Adipose tissue (tissue), 3 donors: ENCODE data around the gene CREB1. TPM values are rescaled to one million over a fixed set of nuclear protein-coding genes. Genes with fewer than 3 reads are reported as not detected.

ENCODE experiments used
- H3K27ac ChIP-seq: one replicate; pipeline ENCODE4 v1.5.1; 2013; ENCODE audit warnings: low read depth, low read length
- WGBS, 3 donors: extraction: QIAGEN DNeasy Blood & Tissue Kit; methylation state at CpG; one replicate each; pipeline ENCODE4 v1.1.7; 2013; 5-methylcytosine and 5-hydroxymethylcytosine counted together
- polyA plus RNA-seq, 3 donors: library from polyadenylated mRNA; stranded (reverse); fragments of 200-250 nt; gene quantifications; one replicate each; pipeline ENCODE4 v1.2.3, GENCODE V29; 2013
- donor health status: healthy with polysubstance abuse.
- donor health status: Bipolar disorder and iron deficiency.
- donor health status: healthy.

CREB1 gene
- polyA plus RNA-seq, 3 donors, result 5.8 to 11.7 (median 10.8) TPM

DNA sequence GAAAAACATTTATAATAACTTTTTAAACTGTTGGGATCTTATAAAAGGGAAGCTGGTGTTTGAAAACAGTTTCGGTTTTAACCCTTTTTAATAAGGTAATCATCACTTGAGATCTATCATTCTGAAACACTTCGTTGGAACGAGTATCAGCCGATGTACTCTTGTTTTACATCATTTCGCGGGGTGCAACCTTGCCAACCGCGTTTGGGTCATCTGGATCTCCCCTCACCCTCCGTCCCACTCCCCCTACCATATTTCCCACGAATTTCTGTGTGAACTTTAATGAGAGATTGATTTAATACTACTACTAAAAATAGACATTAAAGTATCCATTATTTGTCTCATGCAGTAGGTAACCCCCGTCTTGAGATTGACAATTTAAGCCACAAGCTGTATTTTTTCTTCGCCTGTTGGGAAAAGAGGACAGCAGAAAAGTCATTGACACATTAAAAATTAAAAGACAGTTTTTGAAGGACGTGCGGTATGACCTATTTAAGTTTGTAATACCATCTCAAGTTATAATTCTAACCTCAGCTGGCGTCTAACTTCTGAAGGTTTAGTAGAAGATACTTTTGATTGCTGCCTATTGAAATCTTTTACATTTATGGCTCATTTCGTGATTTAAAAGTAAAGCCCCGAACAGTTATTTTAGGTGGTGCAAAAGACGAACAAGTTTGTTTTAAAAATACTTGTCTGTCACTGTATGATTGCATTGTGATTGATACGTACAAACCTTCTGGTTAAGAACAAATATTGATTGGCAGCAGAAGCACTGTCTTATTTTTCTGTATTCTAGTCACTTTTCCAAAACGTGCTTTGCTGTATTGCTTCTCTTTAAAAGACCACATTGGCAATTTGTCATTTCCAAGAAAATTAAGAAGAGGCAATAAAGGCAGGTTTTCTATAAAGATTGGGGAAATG, 1.5 kb downstream of the CREB1 start:
- H3K27ac ChIP-seq, result no peak overlapping the region
- WGBS, 3 donors, result 2 to 7% (median 6%) methylated on average over 20 of the region's 20 CpGs

DNA sequence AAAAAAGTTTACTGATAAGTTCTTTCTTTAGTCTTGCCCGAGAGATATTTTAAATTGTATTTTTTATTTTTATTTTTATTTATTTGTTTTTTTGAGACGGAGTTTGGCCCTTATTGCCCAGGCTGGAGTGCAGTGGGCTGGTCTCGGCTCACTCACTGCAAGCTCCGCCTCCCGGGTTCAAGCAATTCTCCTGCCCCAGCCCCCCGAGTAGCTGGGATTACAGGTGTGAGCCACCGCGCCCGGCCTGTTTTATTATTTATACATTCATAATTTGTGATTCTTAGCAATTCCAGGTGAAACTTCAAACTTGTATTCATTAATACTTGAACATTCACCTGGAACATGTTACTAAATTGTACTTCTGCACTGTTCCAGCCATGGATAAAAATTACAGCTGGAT, 2.9 kb downstream of the CREB1 start:
- H3K27ac ChIP-seq, result no peak overlapping the region
- WGBS, 3 donors, result 89 to 93% (median 90%) methylated on average over 9 of the region's 9 CpGs

DNA sequence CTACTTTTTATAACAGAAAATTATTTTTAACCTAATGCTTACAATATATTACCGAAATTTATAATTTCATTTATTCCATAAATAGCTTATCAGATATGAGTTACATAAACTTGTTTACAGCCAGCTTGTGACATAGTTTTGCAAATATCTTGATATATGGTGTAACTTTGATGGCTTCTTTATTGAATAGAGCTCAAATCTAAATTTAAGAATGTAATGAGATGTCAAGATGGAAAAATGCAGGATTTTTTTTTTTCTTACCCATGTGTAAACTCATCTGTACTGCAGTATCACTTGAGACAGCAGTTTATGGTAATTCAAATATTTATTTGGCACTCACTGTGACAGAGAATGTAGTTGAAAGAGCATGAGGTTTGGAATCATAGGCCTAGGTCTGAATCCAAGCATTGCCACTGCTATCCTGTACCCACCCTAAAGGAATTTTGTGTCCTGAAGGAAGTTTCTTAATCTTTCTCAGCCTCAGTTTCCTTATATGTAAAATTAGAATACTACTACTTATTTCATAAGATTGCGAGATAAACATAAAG, 3.8 kb downstream of the CREB1 start:
- H3K27ac ChIP-seq, result no peak overlapping the region
- WGBS, 3 donors, result 54 to 71% (median 65%) methylated on average over 2 of the region's 2 CpGs

DNA sequence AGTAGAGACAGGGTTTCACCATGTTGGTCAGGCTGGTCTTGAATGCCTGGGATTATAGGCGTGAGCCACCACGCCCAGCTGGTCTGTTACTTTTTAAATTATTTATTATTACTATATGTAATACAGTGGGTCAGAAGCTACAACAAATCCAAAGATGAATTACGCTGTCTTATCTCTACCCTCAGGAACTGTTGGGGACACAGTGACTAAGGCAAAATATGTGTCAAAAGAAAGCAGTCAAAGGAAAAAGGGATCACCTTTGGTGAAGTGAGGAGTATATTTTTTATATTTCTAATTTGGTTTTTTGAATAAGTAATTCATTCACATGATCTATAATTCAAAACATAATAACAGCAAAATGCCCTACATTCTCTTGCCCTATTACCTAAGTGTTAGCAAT, 4.7 kb downstream of the CREB1 start:
- 83 to 92% (median 91%) methylated on average over 3 of the region's 3 CpGs for WGBS, 3 donors

DNA sequence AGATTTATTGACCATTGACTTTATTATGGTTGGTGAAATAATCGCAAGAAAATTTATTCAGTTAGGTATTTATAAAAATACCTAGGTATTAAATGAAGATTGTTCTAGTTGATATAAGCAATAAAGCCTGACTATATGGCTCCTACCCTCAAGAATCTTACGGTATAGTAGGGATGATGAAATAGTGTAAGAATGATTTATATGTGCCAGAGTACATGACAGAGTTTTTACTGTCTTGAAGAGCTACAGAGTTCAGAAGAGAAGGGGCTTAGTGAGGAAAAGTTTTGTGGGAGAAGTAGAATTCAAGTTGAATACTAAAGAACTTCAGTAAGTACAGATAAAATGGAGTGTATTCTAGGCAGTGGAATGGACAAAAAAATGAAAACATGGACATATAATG, 9.7 kb downstream of the CREB1 start:
- 80 to 96% (median 93%) methylated on average over 2 of the region's 2 CpGs for WGBS, 3 donors
- H3K27ac ChIP-seq, result no peak overlapping the region

More for the DNA sequence above, 4.7 kb downstream of the CREB1 start:
- no peak overlapping the region for H3K27ac ChIP-seq

DNA sequence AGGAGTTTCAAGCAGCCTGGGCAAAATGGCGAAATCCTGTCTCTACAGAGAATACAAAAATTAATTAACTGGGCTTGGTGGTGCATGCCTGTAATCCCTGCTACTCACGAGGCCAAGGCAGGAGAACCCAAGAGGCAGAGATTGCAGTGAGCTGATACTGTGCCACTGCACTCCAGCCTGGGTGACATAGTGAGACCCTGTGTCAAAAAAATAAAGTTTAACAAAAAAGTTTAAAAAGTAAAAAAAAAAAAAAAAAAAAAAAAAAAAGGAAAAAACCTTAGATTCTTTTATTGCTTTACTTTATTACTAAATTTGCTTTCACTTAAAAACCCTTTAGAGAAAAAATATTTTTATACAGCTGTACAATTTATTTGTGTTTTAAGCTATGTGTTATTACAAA, 10.7 kb downstream of the CREB1 start:
- WGBS, 3 donors, result 79 to 90% (median 88%) methylated on average over 2 of the region's 2 CpGs
- H3K27ac ChIP-seq, result no peak overlapping the region

DNA sequence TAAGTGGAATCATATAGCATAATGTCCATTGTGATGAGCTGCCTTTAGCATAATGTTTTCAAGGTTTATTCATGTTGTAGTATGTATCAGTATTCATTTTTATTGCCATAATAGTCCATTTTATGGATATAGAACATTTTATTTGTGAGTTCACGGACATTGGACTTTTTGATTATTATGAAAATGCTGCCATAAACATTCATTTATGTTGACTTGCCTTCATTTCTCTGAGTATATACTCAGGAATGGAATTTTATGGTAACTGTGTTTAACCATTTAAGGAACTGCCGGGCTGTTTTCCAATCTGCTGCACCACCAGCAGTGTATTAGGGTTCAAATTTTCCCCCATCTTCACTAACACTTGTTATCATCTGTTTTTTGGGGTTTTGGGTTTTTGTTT, 12.2 kb downstream of the CREB1 start:
- no peak overlapping the region for H3K27ac ChIP-seq
- WGBS, 3 donors, result 94 to 99% (median 96%) methylated on average over 2 of the region's 2 CpGs

DNA sequence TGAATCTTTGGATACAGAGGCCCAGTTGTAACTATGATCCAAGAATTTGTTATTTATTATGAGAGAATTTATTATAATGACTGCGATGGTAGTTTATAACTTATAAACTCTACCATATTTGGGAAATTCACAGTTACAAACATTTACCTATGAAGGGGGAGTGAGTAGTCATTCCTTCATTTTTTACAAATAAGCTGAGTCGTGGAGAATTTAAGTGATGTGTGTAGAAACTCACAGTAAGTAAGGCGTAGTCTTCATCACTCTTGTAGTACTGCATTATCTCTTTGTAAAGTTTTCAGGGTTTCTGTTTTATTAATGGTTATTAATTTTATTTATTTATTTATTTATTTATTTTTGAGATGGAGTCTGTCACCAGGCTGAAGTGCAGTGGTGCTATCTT, 13.5 kb downstream of the CREB1 start:
- no peak overlapping the region for H3K27ac ChIP-seq
- WGBS, 3 donors, result 97 to 99% (median 98%) methylated on average over 3 of the region's 3 CpGs

DNA sequence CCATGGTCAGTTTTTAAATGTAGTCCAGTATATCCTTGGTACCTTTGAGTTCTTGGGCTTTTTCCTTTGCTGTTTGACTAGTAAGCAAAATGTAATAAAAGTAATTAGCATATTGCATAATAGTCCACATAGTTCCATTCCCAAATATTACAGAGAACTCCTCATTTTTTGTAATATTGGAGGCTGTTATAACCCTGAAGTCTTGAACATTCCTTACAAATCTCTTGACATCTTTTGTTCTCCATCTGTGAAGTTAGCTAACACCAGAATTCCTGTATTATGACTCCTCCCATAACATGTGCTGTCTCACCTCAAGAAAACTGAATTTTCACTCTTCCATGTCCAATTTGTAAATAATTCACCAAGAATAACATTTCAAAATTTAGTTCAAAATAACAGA, 17.1 kb downstream of the CREB1 start:
- H3K27ac ChIP-seq, result no peak overlapping the region

DNA sequence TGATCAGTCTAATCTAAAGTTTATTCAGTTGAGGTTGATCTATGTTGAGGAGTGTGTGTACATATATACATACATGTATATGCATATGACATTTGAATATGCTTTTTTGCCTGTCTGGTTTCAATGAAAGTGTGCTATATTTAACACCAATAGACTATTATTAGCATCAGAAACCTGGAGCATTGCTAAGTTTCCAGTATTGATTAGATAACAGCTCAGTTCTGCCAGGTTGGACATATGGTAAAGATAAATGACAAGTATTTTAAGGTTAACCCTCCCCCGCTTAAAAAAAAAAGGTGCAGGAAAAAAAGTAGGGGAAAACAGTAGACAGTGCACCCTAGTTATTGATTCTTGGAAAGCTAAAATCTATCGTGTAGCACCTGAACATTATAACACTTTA, 19.4 kb downstream of the CREB1 start:
- 29 to 86% (median 81%) methylated on average over 2 of the region's 2 CpGs for WGBS, 3 donors
- no peak overlapping the region for H3K27ac ChIP-seq

DNA sequence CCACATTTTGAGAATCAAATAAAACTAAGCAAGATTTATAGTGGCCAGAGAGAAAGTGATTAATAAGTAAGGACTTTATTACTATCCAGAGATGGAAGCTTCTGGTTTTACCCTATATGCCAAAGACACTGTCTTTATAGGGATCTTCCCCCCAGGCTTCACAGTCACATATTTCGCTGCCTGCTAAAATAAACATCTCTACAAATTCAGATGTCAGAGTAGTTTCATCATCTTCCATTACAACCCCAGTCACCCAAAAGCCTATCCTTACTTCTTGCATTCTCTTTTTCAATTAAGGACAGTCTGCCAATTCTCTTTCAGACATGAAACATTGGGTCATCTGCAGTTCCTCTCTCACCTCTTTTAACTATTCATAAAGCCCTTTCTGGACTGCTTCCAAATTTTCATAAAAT, 28.3 kb downstream of the CREB1 start:
- 84 to 87% (median 85%) methylated on average over 1 of the region's 1 CpG for WGBS, 3 donors
- H3K27ac ChIP-seq, result no peak overlapping the region

DNA sequence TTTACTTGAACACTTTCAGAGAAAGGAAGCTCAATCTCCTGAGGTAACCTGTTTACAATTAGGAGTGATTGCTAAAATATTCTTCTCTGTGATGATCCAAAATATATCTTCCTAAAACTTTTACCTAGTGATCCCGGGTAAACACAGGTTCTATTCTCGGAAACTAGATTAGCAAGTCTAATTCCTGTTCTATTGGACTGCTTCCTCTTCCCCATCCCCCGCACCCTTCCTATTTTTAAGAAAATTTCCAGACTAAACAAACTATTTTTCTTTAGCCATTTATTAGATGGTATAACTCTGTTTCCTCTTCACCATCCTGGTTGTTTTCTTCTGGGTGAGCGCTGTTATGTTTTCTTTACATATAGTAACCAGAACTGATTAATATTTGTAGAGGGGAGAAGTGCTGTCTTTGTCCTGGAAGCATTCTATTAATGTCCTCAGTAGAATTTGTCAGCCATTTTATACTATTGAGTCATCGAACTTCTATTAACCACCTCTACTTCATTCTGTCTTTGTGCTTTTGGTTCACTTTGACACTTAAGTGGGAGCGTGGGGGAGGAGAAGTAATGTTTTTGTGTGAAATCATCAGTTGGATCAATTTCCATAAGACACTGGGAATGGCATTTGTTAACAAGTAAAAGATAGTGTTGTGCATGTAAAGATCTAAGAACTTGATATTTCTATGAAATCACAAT, 31.8 kb downstream of the CREB1 start:
- no peak overlapping the region for H3K27ac ChIP-seq
- WGBS, 3 donors, result 75 to 82% (median 77%) methylated on average over 6 of the region's 6 CpGs

DNA sequence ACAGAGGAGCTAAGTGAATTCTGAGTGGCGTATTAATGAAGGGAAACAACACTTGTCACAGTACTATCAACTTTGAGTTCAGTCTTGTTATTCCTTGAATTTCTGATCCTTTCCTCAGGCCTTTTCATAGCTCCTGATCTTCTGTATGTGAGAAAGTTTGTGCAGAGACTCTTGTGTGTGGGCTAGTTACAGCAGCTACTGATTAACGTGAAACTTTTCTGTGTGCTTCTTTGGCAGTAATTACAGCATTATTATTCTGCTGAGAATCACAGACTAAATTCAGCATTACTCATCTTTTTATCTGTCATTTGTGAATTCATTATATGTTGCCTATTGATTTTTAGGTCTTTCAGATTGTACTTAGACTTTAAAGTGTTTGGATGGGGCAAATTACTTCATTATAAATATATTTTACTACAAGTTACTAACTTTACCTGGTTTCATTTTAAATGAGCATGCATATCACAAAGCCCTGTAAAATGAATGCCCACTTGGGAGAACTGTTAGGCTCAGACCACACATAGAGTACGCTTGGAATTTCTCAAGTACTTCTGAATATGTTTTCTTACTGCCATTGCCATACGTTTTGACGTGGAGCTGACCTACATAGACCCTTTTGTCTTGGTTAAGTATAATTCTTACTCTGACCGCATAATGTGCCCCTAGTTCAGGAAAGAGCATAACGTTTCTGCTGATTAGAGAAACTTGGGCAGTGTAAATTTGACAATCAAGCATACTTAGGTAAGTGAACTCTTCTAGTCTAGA, 36.2 kb downstream of the CREB1 start:
- H3K27ac ChIP-seq, result no peak overlapping the region
- 82 to 85% (median 84%) methylated on average over 7 of the region's 7 CpGs for WGBS, 3 donors

DNA sequence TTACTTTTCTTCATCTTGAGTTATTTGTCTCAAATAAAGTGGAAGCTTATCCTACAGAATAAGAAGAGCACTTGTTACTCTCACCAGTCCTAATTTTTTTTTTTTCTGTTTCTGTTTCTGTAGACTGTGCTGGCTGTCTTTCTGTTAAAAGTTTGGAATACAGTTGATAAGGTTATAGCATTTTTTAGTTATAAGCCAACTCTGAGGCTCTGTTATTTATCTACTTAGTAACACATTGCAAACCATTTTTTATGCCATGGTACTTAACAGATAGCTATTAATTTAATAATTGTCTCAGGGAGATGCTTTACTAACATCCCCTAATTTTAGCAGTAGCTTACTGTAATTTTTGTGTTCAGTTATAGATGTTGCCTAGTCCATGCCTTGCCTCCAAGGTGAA, 37.9 kb downstream of the CREB1 start:
- no peak overlapping the region for H3K27ac ChIP-seq

DNA sequence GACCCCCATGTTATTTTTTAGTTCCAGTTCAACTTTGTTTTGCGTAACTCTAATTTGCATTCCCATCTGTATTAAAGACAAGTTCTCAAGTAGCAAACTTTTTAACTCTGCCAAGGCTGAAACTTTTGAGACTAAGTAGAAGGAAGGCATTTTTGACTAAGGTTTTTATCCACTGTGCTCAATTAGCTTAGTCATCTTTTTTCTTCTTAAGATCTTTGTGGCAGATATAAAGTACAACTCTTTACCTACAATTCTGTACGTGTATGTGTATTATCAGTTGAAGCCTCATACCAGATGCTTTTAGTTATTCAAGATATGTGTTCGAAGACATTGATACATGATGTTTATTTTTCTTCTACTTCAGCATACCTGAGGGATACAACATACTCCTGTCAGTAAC, 41.6 kb downstream of the CREB1 start:
- no peak overlapping the region for H3K27ac ChIP-seq
- 66 to 88% (median 85%) methylated on average over 3 of the region's 3 CpGs for WGBS, 3 donors

DNA sequence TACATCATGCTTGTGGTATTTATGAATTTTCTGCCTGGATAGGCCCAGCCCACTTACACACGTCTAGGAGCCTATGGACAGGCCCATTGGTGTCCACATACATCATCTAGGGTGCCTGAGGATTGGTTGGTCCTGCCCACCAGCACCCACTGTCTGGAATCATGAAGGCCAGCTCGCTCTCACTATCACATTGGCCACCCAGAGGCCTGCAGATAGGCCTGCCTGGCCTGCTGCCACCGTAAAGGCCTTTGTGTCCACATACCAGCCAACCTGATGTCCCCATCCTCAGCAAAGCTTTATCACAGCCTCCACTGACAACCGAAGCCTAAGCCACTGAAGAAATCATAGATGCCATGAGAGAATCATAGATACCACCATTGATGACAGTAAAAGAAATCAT, 55.2 kb downstream of the CREB1 start:
- WGBS, 3 donors, result 96 to 99% (median 98%) methylated on average over 4 of the region's 4 CpGs
- no peak overlapping the region for H3K27ac ChIP-seq

DNA sequence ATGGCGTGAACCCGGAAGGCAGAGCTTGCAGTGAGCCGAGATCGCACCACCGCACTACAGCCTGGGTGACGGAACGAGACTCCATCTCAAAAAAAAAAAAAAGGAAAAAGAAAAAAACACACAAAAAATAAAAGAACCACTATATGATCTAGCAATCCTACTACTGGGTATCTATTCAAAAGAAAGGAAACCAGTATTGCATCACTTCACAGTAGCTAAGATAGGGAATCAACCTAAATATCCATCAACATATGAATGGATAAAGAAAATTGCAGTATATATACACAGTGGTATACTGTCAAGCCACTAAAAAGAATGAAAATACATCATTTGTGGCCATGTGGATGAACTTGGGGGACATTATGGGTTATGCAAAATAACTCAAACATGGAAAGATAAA, 57.5 kb downstream of the CREB1 start:
- H3K27ac ChIP-seq, result no peak overlapping the region
- WGBS, 3 donors, result 97 to 100% (median 98%) methylated on average over 7 of the region's 7 CpGs

DNA sequence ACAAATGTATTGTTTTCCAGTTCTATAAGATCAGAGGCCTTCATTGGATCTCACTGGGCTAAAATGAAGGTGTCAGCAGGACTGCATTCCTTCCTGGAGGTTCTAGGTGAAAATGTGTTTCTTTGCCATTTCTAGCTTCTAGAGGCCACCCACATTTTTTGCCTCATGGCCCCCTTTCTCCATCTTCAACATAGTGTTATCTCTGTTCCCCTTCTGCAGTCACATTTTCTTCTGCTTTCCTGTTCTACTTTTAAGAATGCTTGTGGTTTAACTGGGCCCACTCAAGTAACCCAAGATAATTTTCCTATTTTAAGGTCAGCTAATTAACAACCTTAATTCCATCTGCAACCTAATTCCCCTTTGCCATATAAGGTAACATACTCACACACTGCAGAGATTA, 59.4 kb downstream of the CREB1 start:
- no peak overlapping the region for H3K27ac ChIP-seq

DNA sequence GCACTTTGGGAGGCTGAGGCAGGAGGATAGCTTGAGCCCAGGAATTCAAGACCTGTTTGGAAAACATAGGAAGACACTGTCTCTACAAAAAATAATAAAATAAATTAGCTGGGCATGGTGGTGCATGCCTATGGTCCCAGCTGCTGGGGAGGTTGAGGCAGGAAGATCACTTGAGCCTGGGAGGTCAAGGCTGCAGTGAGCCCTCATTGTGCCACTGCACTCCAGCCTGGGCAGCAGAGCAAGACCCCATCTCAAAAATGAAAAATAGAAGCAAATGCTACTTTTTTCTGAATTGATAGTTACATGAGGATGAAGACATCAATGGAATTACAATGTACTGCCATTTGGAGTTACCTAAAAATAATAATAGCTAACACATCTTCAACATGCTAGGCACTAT, 63.5 kb downstream of the CREB1 start:
- no peak overlapping the region for H3K27ac ChIP-seq
